NCI-H2029 (cell line): Measurements from ENCODE around the gene SUPV3L1.

Source experiments
- DNase-seq: peaks from one replicate; lab custom pipeline; 2025; lab: John Stamatoyannopoulos, UW

Gene SUPV3L1

GRCh38 chr10:69202332-69202731 lies 22.3 kb downstream of the SUPV3L1 start:
- no peak for DNase-seq

GRCh38 chr10:69208761-69209160 lies 28.7 kb downstream of the SUPV3L1 start:
- DNase-seq = no peak

GRCh38 chr10:69209787-69210484 lies 29.9 kb downstream of the SUPV3L1 start:
- DNase-seq = no peak

- DNase-seq = no peak
Observed at GRCh38 chr10:69211104-69211503, 31.1 kb downstream of the SUPV3L1 start.

- DNase-seq = no peak
Observed at GRCh38 chr10:69211524-69211923, 31.5 kb downstream of the SUPV3L1 start.

GRCh38 chr10:69213591-69214311 lies 33.7 kb downstream of the SUPV3L1 start:
- DNase-seq = no peak

- DNase-seq = no peak
Observed at GRCh38 chr10:69214666-69215131, 34.7 kb downstream of the SUPV3L1 start.

- DNase-seq = no peak
Observed at GRCh38 chr10:69215405-69216171, 35.6 kb downstream of the SUPV3L1 start.

- DNase-seq = no peak
Observed at GRCh38 chr10:69216577-69217118, 36.6 kb downstream of the SUPV3L1 start.

GRCh38 chr10:69217119-69217754 lies 37.2 kb downstream of the SUPV3L1 start:
- DNase-seq = no peak

GRCh38 chr10:69218831-69219230 lies 38.8 kb downstream of the SUPV3L1 start:
- no peak for DNase-seq

- DNase-seq = no peak
Observed at GRCh38 chr10:69220041-69220451, 40.0 kb downstream of the SUPV3L1 start, which contains the start of gene HKDC1. HKDC1 (plus strand) TSS chr10:69220332; CDS start chr10:69220436, 104 bp downstream.

- DNase-seq = no peak
Observed at GRCh38 chr10:69220507-69220906, 40.5 kb downstream of the SUPV3L1 start.

GRCh38 chr10:69222157-69223027 lies 42.4 kb downstream of the SUPV3L1 start:
- DNase-seq = no peak

GRCh38 chr10:69223028-69223342 lies 43.0 kb downstream of the SUPV3L1 start:
- no peak for DNase-seq

GRCh38 chr10:69224862-69225657 lies 45.0 kb downstream of the SUPV3L1 start:
- DNase-seq = no peak

GRCh38 chr10:69225681-69226080 lies 45.6 kb downstream of the SUPV3L1 start:
- no peak for DNase-seq

- no peak for DNase-seq
Observed at GRCh38 chr10:69226919-69227450, 47.0 kb downstream of the SUPV3L1 start.

GRCh38 chr10:69228151-69228550 lies 48.1 kb downstream of the SUPV3L1 start:
- no peak for DNase-seq

- DNase-seq = no peak
Observed at GRCh38 chr10:69229616-69229916, 49.5 kb downstream of the SUPV3L1 start.
